GM12892 (cell line): ENCODE data around the gene RBM27.

Experiments used
- POLR2A ChIP-seq: IDR thresholded peaks from 2 replicates; pipeline ENCODE4 v1.6.1; 2011; ENCODE audit warnings: low read depth, low read length, control low read depth
- POLR2AphosphoS5 ChIP-seq: IDR thresholded peaks from 2 replicates; pipeline ENCODE4 v1.6.1; 2011; ENCODE audit warnings: low read depth, low read length, control low read depth
- TAF1 ChIP-seq: IDR thresholded peaks from 2 replicates; pipeline ENCODE4 v1.6.1; 2011; ENCODE audit warnings: low read depth, mild to moderate bottlenecking, control low read depth, low read length, borderline replicate concordance

- TF ChIP-seq POLR2A = no peak
- no peak for TF ChIP-seq POLR2AphosphoS5
- no peak for TF ChIP-seq TAF1
These were observed 2.2 kb downstream of the RBM27 start for GRCh38 chr5:146205499-146206202.
